Loucy (cell line): Measurements from ENCODE around the gene CORO2B.

Experiments
- EZH2phosphoT487 ChIP-seq: fragments of 200-600 bp; IDR thresholded peaks from 2 replicates; pipeline ENCODE4 v1.6.1; 2018; ENCODE audit warnings: antibody characterized with exemption, mild to moderate bottlenecking, moderate library complexity, borderline replicate concordance
- TF ChIP-seq, protein P1 (sequence below): fragments of 200-600 bp; sonication (generic); conservative IDR thresholded peaks from 2 replicates; pipeline ENCODE4 v1.5.1; 2014; ENCODE audit warnings: mild to moderate bottlenecking, antibody characterized with exemption, low read length

- TF ChIP-seq, protein P1, sequence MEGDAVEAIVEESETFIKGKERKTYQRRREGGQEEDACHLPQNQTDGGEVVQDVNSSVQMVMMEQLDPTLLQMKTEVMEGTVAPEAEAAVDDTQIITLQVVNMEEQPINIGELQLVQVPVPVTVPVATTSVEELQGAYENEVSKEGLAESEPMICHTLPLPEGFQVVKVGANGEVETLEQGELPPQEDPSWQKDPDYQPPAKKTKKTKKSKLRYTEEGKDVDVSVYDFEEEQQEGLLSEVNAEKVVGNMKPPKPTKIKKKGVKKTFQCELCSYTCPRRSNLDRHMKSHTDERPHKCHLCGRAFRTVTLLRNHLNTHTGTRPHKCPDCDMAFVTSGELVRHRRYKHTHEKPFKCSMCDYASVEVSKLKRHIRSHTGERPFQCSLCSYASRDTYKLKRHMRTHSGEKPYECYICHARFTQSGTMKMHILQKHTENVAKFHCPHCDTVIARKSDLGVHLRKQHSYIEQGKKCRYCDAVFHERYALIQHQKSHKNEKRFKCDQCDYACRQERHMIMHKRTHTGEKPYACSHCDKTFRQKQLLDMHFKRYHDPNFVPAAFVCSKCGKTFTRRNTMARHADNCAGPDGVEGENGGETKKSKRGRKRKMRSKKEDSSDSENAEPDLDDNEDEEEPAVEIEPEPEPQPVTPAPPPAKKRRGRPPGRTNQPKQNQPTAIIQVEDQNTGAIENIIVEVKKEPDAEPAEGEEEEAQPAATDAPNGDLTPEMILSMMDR: no peak
- TF ChIP-seq EZH2phosphoT487: no peak
Measured at GRCh38 chr15:68551296-68551635, 27.5 kb upstream of the CORO2B start.
